Common myeloid progenitor, CD34-positive (primary cell): Measurements from ENCODE around the gene POR.
"Not testable (repeated sequence)": the region's sequence is repeated elsewhere in the genome, so short reads cannot be mapped to it uniquely, and the experiment has no call there.

ENCODE experiments used
- CTCF ChIA-PET: fragments of 350-600 bp; sonication (Branson Sonifier 250); formaldehyde crosslinking; loops from one replicate; lab custom pipeline; 2021; ENCODE audit warnings: antibody characterized with exemption; lab: Charles Lee
- POLR2A ChIA-PET: fragments of 350-600 bp; sonication (Branson Sonifier 250); formaldehyde crosslinking; loops from one replicate; lab custom pipeline; 2021; ENCODE audit warnings: antibody characterized with exemption; lab: Charles Lee
- DNase-seq, 3 donors: peaks; one replicate each; pipeline versions ENCODE4 v3.0.0 to v3.0.0-alpha.2; 2013
- H3K27ac ChIP-seq, 2 experiments: 1 replicate in 1 of 2; 2 replicates in 1 of 2; pipeline ENCODE4 v1.7.0; 2013; ENCODE audit warnings: inconsistent platforms in 2 of 2, low read length in 2 of 2, mild to moderate bottlenecking in 2 of 2, low read depth in 1 of 2, moderate library complexity in 1 of 2; ENCODE audit not compliant: severe bottlenecking in 2 of 2, insufficient read depth in 1 of 2, poor library complexity in 1 of 2
- H3K27me3 ChIP-seq, 5 experiments: replicated peaks in 2 of 5; 1 replicate in 3 of 5; 2 replicates in 2 of 5; pipeline versions ENCODE4 v1.6.1 to v1.7.0; 2013; ENCODE audit warnings: low read length in 4 of 5, mild to moderate bottlenecking in 2 of 5, moderate library complexity in 2 of 5, inconsistent platforms in 1 of 5; ENCODE audit not compliant: insufficient read depth in 5 of 5, control insufficient read depth in 4 of 5
- H3K36me3 ChIP-seq, 4 experiments: 1 replicate in 2 of 4; 2 replicates in 2 of 4; pipeline versions ENCODE4 v1.6.1 to v1.7.0; 2013; ENCODE audit warnings: low read length in 3 of 4, control low read depth in 1 of 4, mild to moderate bottlenecking in 1 of 4; ENCODE audit not compliant: control insufficient read depth in 4 of 4, insufficient read depth in 4 of 4
- H3K4me1 ChIP-seq, 4 experiments: 1 replicate in 3 of 4; 2 replicates in 1 of 4; pipeline versions ENCODE4 v1.6.1 to v1.7.1; 2013; ENCODE audit warnings: low read length in 3 of 4, mild to moderate bottlenecking in 3 of 4, control low read depth in 1 of 4, inconsistent platforms in 1 of 4, moderate library complexity in 1 of 4; ENCODE audit not compliant: control insufficient read depth in 4 of 4, insufficient read depth in 4 of 4; ENCODE audit errors: control extremely low read depth in 1 of 4
- H3K4me3 ChIP-seq, 7 experiments: 1 replicate in 4 of 7; 2 replicates in 3 of 7; pipeline versions ENCODE4 v1.5.1 to v1.7.0; 2013; ENCODE audit warnings: mild to moderate bottlenecking in 7 of 7, low read length in 6 of 7, moderate library complexity in 6 of 7, inconsistent platforms in 2 of 7, low read depth in 2 of 7, control low read depth in 1 of 7; ENCODE audit not compliant: insufficient read depth in 4 of 7, control insufficient read depth in 1 of 7; ENCODE audit errors: extremely low read depth in 1 of 7
- H3K9me3 ChIP-seq, 5 experiments: 1 replicate in 4 of 5; 2 replicates in 1 of 5; pipeline versions ENCODE4 v1.6.1 to v1.7.1; 2013; ENCODE audit warnings: low read length in 4 of 5, mild to moderate bottlenecking in 2 of 5, inconsistent platforms in 1 of 5, low read depth in 1 of 5, moderate library complexity in 1 of 5; ENCODE audit not compliant: control insufficient read depth in 4 of 5, insufficient read depth in 2 of 5; ENCODE audit errors: control extremely low read depth in 1 of 5
- WGBS: methylation state at CpG from one replicate; pipeline ENCODE4 v1.1.5; 2013; ENCODE audit not compliant: insufficient coverage; 5-methylcytosine and 5-hydroxymethylcytosine counted together

The POR gene

DNA sequence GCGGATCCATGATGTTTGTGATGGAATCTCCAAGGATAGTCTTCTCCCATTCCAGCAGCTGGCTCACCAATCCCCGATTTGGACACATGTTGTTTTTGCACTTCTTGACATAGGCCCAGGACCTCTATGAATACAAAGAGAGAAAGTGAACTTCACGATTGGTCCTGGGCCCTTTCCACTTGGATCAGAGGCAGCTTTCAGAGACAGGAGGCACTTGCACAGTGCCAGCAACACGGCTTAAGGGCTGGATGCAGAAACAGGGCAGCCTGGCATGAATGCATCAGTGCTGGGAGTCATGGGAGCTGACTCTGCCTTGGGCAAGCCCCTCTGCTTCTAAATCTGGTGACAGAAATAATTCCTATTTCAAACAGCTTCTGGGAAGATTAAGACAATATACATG is 81.5 kb downstream of the POR start:
- H3K36me3 ChIP-seq = peaks cover 7 to 22% (median 15%) of the 10 kb centered on the region in 4 experiments
- no peaks in the 10 kb centered on the region for H3K27me3 ChIP-seq
- no peak overlapping the region for H3K4me3 ChIP-seq
- ChIA-PET POLR2A (no interaction called here), CTCF (no interaction called here)
- 91% methylated on average over 4 of the region's 4 CpGs for WGBS
- no peak overlapping the region for H3K27ac ChIP-seq
- no peaks in the 10 kb centered on the region for H3K9me3 ChIP-seq
- H3K4me1 ChIP-seq = peaks cover 0 to 25% (median 13%) of the 10 kb centered on the region in 4 experiments
- no peak for DNase-seq

DNA sequence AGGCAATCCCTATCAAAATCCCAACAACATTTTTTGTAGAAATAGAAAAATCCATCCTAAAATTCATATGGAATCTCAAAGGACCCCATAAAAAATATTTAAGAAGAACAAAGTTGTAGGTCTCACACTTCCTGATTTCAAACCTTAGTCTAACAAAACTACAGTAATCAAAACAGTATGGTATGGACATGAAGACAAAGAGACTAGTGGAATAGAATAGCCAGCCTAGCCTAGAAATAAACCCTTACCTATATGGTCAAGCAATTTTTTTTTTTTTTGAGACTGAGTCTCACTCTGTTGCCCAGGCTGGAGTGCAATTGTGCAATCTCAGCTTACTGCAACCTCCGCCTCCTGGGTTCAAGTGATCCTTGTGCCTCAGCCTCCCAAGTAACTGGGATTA is 83.1 kb downstream of the POR start:
- peaks cover 0 to 25% (median 13%) of the 10 kb centered on the region in 4 experiments for H3K4me1 ChIP-seq
- ChIA-PET POLR2A (no interaction called here), CTCF (interaction anchor here (1.3 kb wide), 1 partner anchor 22 kb away, joined by 3 read pairs; no protein-coding TSS in a partner anchor)
- H3K27me3 ChIP-seq = no peaks in the 10 kb centered on the region
- no peak for DNase-seq
- no peak overlapping the region for H3K4me3 ChIP-seq
- no peak overlapping the region for H3K27ac ChIP-seq
- no peaks in the 10 kb centered on the region for H3K9me3 ChIP-seq
- WGBS = 100% methylated on average over 1 of the region's 1 CpG
- H3K36me3 ChIP-seq = peaks cover 7 to 32% (median 20%) of the 10 kb centered on the region in 4 experiments

DNA sequence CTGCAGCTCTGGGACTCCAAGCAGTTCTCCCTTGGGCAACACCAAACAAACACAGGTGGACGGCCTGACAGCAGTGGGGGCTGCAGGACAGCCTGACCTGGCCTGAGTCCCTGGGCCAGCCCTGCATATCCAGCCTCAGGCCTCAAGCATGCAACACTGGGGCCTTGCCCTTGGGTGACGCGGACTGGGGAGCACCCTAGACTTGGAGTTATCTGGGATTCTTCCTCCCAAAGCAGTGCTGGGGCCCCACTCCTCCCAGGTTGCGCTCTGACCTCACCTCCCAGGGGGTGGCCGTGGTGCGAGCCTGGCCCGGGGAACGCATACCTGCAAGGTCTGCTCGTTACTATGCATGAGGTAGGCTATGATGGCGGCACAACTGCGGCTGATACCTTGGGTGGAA is 85.6 kb downstream of the POR start:
- no peaks in the 10 kb centered on the region for H3K9me3 ChIP-seq
- peaks cover 0 to 10% (median 0%) of the 10 kb centered on the region in 4 experiments for H3K4me1 ChIP-seq
- no peak overlapping the region for H3K4me3 ChIP-seq
- POLR2A ChIA-PET = no interaction called here
- H3K36me3 ChIP-seq = peaks cover 7 to 50% (median 30%) of the 10 kb centered on the region in 4 experiments
- CTCF ChIA-PET = interaction anchor here (1.0 kb wide), 1 partner anchor 20 kb away, joined by 6 read pairs; no protein-coding TSS in a partner anchor
- no peak overlapping the region for H3K27ac ChIP-seq
- peaks cover 0 to 10% (median 0%) of the 10 kb centered on the region in 5 experiments for H3K27me3 ChIP-seq
- no peak for DNase-seq
- WGBS = 100% methylated on average over 9 of the region's 11 CpGs

DNA sequence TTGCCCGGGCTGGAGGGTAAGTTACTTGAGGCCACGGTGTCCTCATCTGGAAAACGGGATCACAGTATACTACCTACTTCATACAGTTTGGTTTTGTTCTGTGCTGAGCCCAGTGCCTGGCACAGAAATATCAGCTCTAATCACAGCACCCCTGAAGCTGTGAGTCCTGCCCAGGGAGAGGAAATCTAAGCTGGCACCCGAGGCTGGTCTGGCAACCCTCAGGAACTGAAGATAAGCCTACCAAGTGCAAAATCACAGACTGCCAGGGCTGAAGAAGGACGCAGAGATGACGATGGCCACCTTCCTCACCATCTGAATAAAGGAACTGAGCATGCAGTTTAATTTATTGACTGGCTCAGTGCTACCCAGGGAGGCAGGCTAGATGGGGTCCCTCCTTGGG is 87.2 kb downstream of the POR start:
- peaks cover 0 to 4% (median 0%) of the 10 kb centered on the region in 4 experiments for H3K4me1 ChIP-seq
- peaks cover 4 to 44% (median 25%) of the 10 kb centered on the region in 4 experiments for H3K36me3 ChIP-seq
- H3K4me3 ChIP-seq = no peak overlapping the region
- no peak for DNase-seq
- 79% methylated on average over 5 of the region's 6 CpGs for WGBS
- peaks cover 0 to 18% (median 0%) of the 10 kb centered on the region in 5 experiments for H3K27me3 ChIP-seq
- CTCF ChIA-PET = no interaction called here
- no peaks in the 10 kb centered on the region for H3K9me3 ChIP-seq
- H3K27ac ChIP-seq = no peak overlapping the region
- POLR2A ChIA-PET = interaction anchor here (0.6 kb wide), 1 partner anchor 9 kb away, joined by 3 read pairs; no protein-coding TSS in a partner anchor

DNA sequence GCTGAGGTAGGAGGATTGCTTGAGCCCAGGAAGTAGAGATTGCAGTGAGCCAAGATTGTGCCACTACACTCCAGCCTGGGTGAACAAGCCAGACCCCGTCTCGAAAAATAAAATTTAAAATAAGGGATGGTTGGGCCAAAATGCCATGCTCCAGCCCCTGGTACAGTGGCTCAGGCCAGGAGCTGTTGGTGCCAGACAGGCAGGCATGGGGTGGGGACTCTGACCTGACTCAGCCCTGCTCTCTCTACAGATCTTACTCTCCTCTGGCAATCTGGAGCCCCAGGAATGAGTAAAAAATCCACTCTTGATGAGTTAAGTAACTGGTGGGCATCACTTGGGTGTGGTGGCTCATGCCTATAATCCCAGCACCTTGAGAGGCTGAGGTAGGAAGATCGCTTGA is 87.9 kb downstream of the POR start:
- Histone ChIP-seq H3K4me3 (no peak overlapping the region), H3K27ac (no peak overlapping the region), H3K36me3 (peaks cover 4 to 44% (median 25%) of the 10 kb centered on the region in 4 experiments), H3K4me1 (no peaks in the 10 kb centered on the region), H3K27me3 (peaks cover 0 to 23% (median 0%) of the 10 kb centered on the region in 5 experiments), H3K9me3 (no peaks in the 10 kb centered on the region)
- ChIA-PET POLR2A (interaction anchor here (0.6 kb wide), 1 partner anchor 208 kb away, joined by 3 read pairs; no protein-coding TSS in a partner anchor), CTCF (interaction anchor here (0.9 to 2.3 kb wide), 2 partner anchors 10 to 17 kb away, joined by 3 to 7 read pairs; no protein-coding TSS in a partner anchor)
- 94% methylated on average over 2 of the region's 3 CpGs for WGBS
- no peak for DNase-seq

DNA sequence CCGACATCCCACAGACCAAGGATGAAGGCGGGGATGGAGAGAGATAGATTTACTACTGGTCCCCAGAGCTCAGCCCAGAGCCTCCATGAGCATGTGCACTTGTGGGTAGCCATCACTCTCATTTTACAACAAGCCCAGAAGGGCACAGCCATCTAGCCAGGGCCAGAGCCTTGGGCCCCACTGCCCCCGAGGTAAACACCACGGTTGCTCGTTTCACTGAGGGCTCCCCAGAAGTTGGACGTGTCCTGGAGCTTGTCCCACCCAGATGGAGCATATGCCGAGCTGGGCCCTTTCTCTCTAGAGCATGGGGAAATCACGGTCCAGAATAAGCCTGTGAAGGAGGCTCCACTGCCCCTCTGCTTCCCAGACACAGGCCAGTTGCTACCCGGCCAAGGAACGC is 88.4 kb downstream of the POR start:
- ChIA-PET CTCF (interaction anchor here (0.9 to 2.3 kb wide), 2 partner anchors 10 to 17 kb away, joined by 3 to 7 read pairs; no protein-coding TSS in a partner anchor), POLR2A (interaction anchor here (0.7 kb wide), 1 partner anchor 8 kb away, joined by 6 read pairs; no protein-coding TSS in a partner anchor)
- no peaks in the 10 kb centered on the region for H3K9me3 ChIP-seq
- whole genome bisulfite sequencing = 95% methylated on average over 9 of the region's 10 CpGs
- peaks cover 0 to 2% (median under 1%) of the 10 kb centered on the region in 4 experiments for H3K4me1 ChIP-seq
- no peak overlapping the region for H3K27ac ChIP-seq
- peaks cover 4 to 44% (median 25%) of the 10 kb centered on the region in 4 experiments for H3K36me3 ChIP-seq
- DNase-seq = no peak
- peaks cover 0 to 23% (median 0%) of the 10 kb centered on the region in 5 experiments for H3K27me3 ChIP-seq
- no peak overlapping the region for H3K4me3 ChIP-seq

DNA sequence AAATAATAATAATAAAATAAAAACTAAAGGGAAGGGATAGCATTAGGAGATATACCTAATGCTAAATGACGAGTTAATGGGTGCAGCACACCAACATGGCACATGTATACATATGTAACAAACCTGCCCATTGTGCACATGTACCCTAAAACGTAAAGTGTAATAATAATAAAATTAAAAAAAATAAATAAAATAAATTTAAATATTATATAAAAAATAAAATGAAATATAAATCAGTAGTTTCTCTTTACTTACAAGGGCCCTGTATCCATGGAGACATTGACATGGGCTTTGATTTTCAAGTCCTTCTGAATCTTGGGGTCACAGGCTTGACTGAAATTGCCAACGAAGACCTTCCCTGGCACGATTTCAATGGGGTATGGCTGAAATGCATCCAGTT is 90.0 kb downstream of the POR start:
- Histone ChIP-seq H3K36me3 (peaks cover 4 to 43% (median 25%) of the 10 kb centered on the region in 4 experiments), H3K27me3 (peaks cover 0 to 23% (median 0%) of the 10 kb centered on the region in 5 experiments), H3K4me1 (peaks cover 0 to 16% (median 11%) of the 10 kb centered on the region in 4 experiments)
- H3K4me3 ChIP-seq, DNase-seq, H3K27ac ChIP-seq, POLR2A ChIA-PET, H3K9me3 ChIP-seq: not testable (repeated sequence)
- WGBS = 80% methylated on average over 2 of the region's 4 CpGs
- CTCF ChIA-PET = interaction anchor here (1.2 to 2.3 kb wide), 2 partner anchors 15 kb away, joined by 7 read pairs; no protein-coding TSS in a partner anchor
